HG03097 (cell line): ENCODE data around the gene FAM174C.

Source experiments
- ATAC-seq: cut with Tn5 transposase; IDR thresholded peaks from one replicate; pipeline ENCODE4 v1.9.1; 2021; ENCODE audit not compliant: unreplicated experiment, low FRiP score

Gene FAM174C

GRCh38 chr19:1275260-1275975 lies at the start of gene FAM174C:
Gene FAM174C (plus strand): TSS chr19:1275530. CDS start chr19:1275550, 20 bp downstream.
- peak; percentile 60 for ATAC-seq

- ATAC-seq: no peak
Measured at GRCh38 chr19:1226227-1226518, 49.2 kb upstream of the FAM174C start.

- ATAC-seq: no peak
Measured at GRCh38 chr19:1226522-1227303, 48.6 kb upstream of the FAM174C start.

- ATAC-seq: no peak
Measured at GRCh38 chr19:1227304-1228054, 47.9 kb upstream of the FAM174C start.

- no peak for ATAC-seq
Measured at GRCh38 chr19:1228161-1228957, 47.0 kb upstream of the FAM174C start.

GRCh38 chr19:1229056-1229923 lies 46.0 kb upstream of the FAM174C start:
- ATAC-seq: no peak

GRCh38 chr19:1229924-1230782 lies 45.2 kb upstream of the FAM174C start:
- ATAC-seq: no peak

- ATAC-seq: no peak
Measured at GRCh38 chr19:1230783-1231489, 44.4 kb upstream of the FAM174C start.

- no peak for ATAC-seq
Measured at GRCh38 chr19:1231729-1232637, 43.3 kb upstream of the FAM174C start.

- no peak for ATAC-seq
Measured at GRCh38 chr19:1232652-1233072, 42.7 kb upstream of the FAM174C start.

GRCh38 chr19:1233115-1233667 lies 42.1 kb upstream of the FAM174C start:
- ATAC-seq: no peak

GRCh38 chr19:1234051-1234954 lies 41.0 kb upstream of the FAM174C start:
- ATAC-seq: no peak

- ATAC-seq: no peak
Measured at GRCh38 chr19:1234955-1235380, 40.4 kb upstream of the FAM174C start.

- ATAC-seq: no peak
Measured at GRCh38 chr19:1235625-1236538, 39.4 kb upstream of the FAM174C start.

GRCh38 chr19:1236576-1236975 lies 38.8 kb upstream of the FAM174C start:
- ATAC-seq: no peak
